OCI-LY7 (cell line): ENCODE data around the gene LCN12.

Source experiments
- EZH2phosphoT487 ChIP-seq: fragments of 200-600 bp; sonication (generic); IDR thresholded peaks from 2 replicates; pipeline ENCODE4 v1.6.1; 2018; ENCODE audit warnings: low read depth, borderline replicate concordance, mild to moderate bottlenecking, mixed run types, antibody characterized with exemption, low read length, moderate library complexity, mixed read lengths
- TF ChIP-seq, protein P1 (sequence below): fragments of 200-600 bp; sonication (generic); conservative IDR thresholded peaks from 2 replicates; pipeline ENCODE4 v1.5.1; 2014; ENCODE audit warnings: mild to moderate bottlenecking, antibody characterized with exemption, low read length, moderate library complexity, mixed read lengths

DNA sequence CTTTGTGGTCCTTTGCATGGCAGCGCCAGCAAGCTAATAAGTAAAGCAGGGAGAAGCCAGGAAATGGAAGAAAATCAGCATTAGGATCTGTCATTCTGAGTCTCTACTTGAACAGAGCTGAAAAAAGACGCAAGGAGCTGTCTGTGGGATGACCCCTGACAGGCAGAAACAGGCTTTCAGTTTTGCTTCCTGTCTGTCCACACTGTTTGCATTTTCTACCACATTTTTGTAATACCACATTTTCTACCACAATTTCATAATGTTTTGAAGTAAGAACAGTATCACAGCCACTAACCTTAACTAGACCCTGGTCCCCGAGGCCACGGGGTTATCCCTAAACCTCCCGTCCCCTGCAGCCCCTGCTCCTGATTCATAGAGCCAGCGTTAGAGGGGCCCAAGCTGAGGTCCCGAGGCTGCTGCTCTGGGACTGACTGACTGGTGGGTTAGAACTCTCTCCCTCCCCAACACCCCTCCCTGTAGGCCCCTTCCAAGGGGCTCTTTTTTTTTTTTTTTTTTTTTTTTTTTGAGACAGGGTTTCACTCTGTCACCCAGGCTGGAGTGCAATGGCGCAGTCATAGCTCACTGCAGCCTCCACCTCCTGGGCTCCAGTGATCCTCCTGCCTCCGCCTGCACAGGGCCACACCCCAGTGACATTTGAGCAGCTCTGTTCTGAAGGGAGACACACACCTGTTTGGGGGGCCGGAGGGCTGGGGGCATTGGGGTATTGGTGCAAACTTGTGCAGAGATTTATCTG lies 48.3 kb downstream of the LCN12 start:
- TF ChIP-seq, protein P1, sequence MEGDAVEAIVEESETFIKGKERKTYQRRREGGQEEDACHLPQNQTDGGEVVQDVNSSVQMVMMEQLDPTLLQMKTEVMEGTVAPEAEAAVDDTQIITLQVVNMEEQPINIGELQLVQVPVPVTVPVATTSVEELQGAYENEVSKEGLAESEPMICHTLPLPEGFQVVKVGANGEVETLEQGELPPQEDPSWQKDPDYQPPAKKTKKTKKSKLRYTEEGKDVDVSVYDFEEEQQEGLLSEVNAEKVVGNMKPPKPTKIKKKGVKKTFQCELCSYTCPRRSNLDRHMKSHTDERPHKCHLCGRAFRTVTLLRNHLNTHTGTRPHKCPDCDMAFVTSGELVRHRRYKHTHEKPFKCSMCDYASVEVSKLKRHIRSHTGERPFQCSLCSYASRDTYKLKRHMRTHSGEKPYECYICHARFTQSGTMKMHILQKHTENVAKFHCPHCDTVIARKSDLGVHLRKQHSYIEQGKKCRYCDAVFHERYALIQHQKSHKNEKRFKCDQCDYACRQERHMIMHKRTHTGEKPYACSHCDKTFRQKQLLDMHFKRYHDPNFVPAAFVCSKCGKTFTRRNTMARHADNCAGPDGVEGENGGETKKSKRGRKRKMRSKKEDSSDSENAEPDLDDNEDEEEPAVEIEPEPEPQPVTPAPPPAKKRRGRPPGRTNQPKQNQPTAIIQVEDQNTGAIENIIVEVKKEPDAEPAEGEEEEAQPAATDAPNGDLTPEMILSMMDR: no peak
- no peak for TF ChIP-seq EZH2phosphoT487
